PC-9 (cell line): ENCODE data around the gene MYO18B.

ENCODE experiments used
- EZH2 ChIP-seq: fragments of 200-600 bp; sonication (generic); IDR thresholded peaks from 2 replicates; pipeline ENCODE4 v1.8.0; 2017; ENCODE audit warnings: antibody characterized with exemption, low read depth
- TF ChIP-seq, protein P1 (sequence below): fragments of 200-600 bp; sonication (generic); conservative IDR thresholded peaks from 2 replicates; pipeline ENCODE4 v1.6.1; 2017; ENCODE audit warnings: mixed run types, antibody characterized with exemption, mild to moderate bottlenecking, moderate library complexity

DNA sequence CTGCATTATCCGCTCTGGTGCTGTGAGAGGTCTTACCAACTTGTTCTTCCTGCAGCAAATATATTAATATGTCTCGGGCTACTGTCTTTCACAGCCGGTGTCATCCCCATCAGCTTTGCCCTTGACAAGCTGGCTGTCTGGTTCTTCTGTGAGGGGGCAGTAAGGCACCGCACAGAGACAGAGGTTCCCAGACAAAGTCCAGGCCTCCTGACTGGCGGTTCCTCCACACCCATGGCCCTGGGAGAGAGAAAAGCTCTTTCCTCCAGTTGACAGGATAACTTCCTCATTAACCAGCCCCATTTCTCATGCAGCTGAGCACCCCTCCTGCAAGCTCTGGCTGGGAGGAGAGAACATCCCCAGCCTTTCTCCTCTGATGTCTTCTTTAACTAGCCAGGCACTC, 214.8 kb downstream of the MYO18B start:
- TF ChIP-seq, protein P1, sequence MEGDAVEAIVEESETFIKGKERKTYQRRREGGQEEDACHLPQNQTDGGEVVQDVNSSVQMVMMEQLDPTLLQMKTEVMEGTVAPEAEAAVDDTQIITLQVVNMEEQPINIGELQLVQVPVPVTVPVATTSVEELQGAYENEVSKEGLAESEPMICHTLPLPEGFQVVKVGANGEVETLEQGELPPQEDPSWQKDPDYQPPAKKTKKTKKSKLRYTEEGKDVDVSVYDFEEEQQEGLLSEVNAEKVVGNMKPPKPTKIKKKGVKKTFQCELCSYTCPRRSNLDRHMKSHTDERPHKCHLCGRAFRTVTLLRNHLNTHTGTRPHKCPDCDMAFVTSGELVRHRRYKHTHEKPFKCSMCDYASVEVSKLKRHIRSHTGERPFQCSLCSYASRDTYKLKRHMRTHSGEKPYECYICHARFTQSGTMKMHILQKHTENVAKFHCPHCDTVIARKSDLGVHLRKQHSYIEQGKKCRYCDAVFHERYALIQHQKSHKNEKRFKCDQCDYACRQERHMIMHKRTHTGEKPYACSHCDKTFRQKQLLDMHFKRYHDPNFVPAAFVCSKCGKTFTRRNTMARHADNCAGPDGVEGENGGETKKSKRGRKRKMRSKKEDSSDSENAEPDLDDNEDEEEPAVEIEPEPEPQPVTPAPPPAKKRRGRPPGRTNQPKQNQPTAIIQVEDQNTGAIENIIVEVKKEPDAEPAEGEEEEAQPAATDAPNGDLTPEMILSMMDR, result no peak
- TF ChIP-seq EZH2, result no peak
